Cardiac septum (tissue), 1 donor: Measurements from ENCODE around the gene CCDC136. TPM values are rescaled to one million over a fixed set of nuclear protein-coding genes. Genes with fewer than 3 reads are reported as not detected.

ENCODE experiments used
- DNase-seq: peaks from one replicate; pipeline ENCODE4 v3.0.0-alpha.2; 2020; ENCODE audit warnings: low spot score
- intact Hi-C: fragments of 100-400 bp; cut with DNase I; formaldehyde crosslinking; loops from one replicate; pipeline ENCODE4 v1.14.0; 2022
- total RNA-seq: library from RNA; stranded (reverse); fragmentation: NEBNext Ultra II Directional; extraction: Animal tissue kit (Norgen Biotek cat#: 25700); gene quantifications from one replicate; pipeline ENCODE4 v1.2.1, GENCODE V29; 2021
- donor health status: DM: no; HTN: no; CAD: no.

The CCDC136 gene
- total RNA-seq, 1 donor from 2014 or later: 14.5 TPM

- intact Hi-C loops: no loop called here
- DNase-seq: no peak
Measured at GRCh38 chr7:128774921-128775320, 16.8 kb upstream of the CCDC136 start.

- intact Hi-C loops: no loop called here
Measured at GRCh38 chr7:128775744-128776474, 15.9 kb upstream of the CCDC136 start, which contains the start of gene OPN1SW. Gene OPN1SW (minus strand): TSS chr7:128775794. CDS start chr7:128775781, 13 bp downstream.

GRCh38 chr7:128777156-128778123 is 14.3 kb upstream of the CCDC136 start:
- no peak for DNase-seq
- intact Hi-C loops: no loop called here

More at GRCh38 chr7:128775744-128776474, 15.9 kb upstream of the CCDC136 start, which contains the start of gene OPN1SW:
- no peak for DNase-seq

- no peak for DNase-seq
- intact Hi-C loops: no loop called here
Measured at GRCh38 chr7:128778946-128779345, 12.8 kb upstream of the CCDC136 start.

- intact Hi-C loops: no loop called here
- no peak for DNase-seq
Measured at GRCh38 chr7:128781126-128781525, 10.6 kb upstream of the CCDC136 start.

- intact Hi-C loops: no loop called here
Measured at GRCh38 chr7:128781851-128782250, 9.9 kb upstream of the CCDC136 start.

GRCh38 chr7:128783143-128783861 is 8.5 kb upstream of the CCDC136 start:
- intact Hi-C loops: no loop called here
- DNase-seq: peak; percentile 87

More at GRCh38 chr7:128781851-128782250, 9.9 kb upstream of the CCDC136 start:
- DNase-seq: no peak

- no peak for DNase-seq
- intact Hi-C loops: no loop called here
Measured at GRCh38 chr7:128785738-128786137, 6.0 kb upstream of the CCDC136 start.

GRCh38 chr7:128788446-128789412 is 3.0 kb upstream of the CCDC136 start:
- intact Hi-C loops: no loop called here
- no peak for DNase-seq

GRCh38 chr7:128790315-128791041 is 1.3 kb upstream of the CCDC136 start:
- DNase-seq: no peak
- intact Hi-C loops: loop anchor here (5.0 kb wide), 2 partner anchors 37 to 92 kb away; no protein-coding TSS in a partner anchor

- intact Hi-C loops: loop anchor here (5.0 kb wide), 2 partner anchors 35 to 90 kb away; no protein-coding TSS in a partner anchor
Measured at GRCh38 chr7:128791972-128792327, 182 bp downstream of the CCDC136 start.

GRCh38 chr7:128792471-128793180 is 858 bp downstream of the CCDC136 start:
- DNase-seq: no peak
- intact Hi-C loops: loop anchor here (5.0 kb wide), 2 partner anchors 35 to 90 kb away; no protein-coding TSS in a partner anchor

More at GRCh38 chr7:128791972-128792327, 182 bp downstream of the CCDC136 start:
- no peak for DNase-seq

- DNase-seq: no peak
- intact Hi-C loops: loop anchor here (5.0 kb wide), 2 partner anchors 34 to 89 kb away; no protein-coding TSS in a partner anchor
Measured at GRCh38 chr7:128793181-128793547, 1.4 kb downstream of the CCDC136 start.

- no peak for DNase-seq
- intact Hi-C loops: loop anchor here (5.0 kb wide), 2 partner anchors 33 to 88 kb away; no protein-coding TSS in a partner anchor
Measured at GRCh38 chr7:128794020-128794419, 2.3 kb downstream of the CCDC136 start.

- intact Hi-C loops: loop anchor here (5.0 kb wide), 2 partner anchors 33 to 88 kb away; no protein-coding TSS in a partner anchor
- DNase-seq: no peak
Measured at GRCh38 chr7:128794436-128794835, 2.7 kb downstream of the CCDC136 start.

- intact Hi-C loops: no loop called here
- DNase-seq: no peak
Measured at GRCh38 chr7:128795129-128795528, 3.4 kb downstream of the CCDC136 start.

- intact Hi-C loops: no loop called here
- DNase-seq: no peak
Measured at GRCh38 chr7:128796327-128796726, 4.6 kb downstream of the CCDC136 start.
